IMR-90 (cell line): ENCODE results near the gene TBPL1. TPM values are rescaled to one million over a fixed set of nuclear protein-coding genes. Genes with fewer than 3 reads are reported as not detected.

ENCODE experiments used
- ATAC-seq: fragments of 200-7000 bp; cut with Tn5 transposase; 2 replicates; pipeline ENCODE4 v1.9.1; 2020; ENCODE audit warnings: low read depth, mild to moderate bottlenecking, moderate library complexity
- BruUV-seq: library from RNA; stranded (reverse); fragments of 400-500 nt; replicated peaks from 2 replicates; lab custom pipeline; 2021; lab: Mats Ljungman, UMichigan
- CTCF ChIA-PET: fragments of 300-600 bp; formaldehyde crosslinking; extraction: SDS; loops from one replicate; lab custom pipeline; 2021; ENCODE audit warnings: antibody characterized with exemption; lab: Yijun Ruan, JAX
- POLR2A ChIA-PET: fragments of 300-600 bp; sonication (Branson Sonifier 250); formaldehyde crosslinking; loops from one replicate; lab custom pipeline; 2022; ENCODE audit warnings: antibody characterized with exemption; ENCODE audit not compliant: unreplicated experiment; lab: Charles Lee
- DNase-seq: peaks from one replicate; pipeline ENCODE4 v3.0.0; 2013
- H2AFZ ChIP-seq: replicated peaks from 2 replicates; pipeline ENCODE3; 2013; ENCODE audit warnings: low read length, mild to moderate bottlenecking; ENCODE audit not compliant: poor library complexity
- H2AK5ac ChIP-seq: 2 replicates; pipeline ENCODE4 v1.6.1; 2013; ENCODE audit warnings: low read depth, low read length, inconsistent platforms
- H2AK9ac ChIP-seq: replicated peaks from 2 replicates; pipeline ENCODE3; 2013; ENCODE audit warnings: mild to moderate bottlenecking, low read depth, low read length, moderate library complexity; ENCODE audit not compliant: poor library complexity
- H2BK120ac ChIP-seq: 2 replicates; pipeline ENCODE4 v1.6.1; 2013; ENCODE audit warnings: low read depth, low read length, inconsistent platforms
- H2BK15ac ChIP-seq: 3 replicates; pipeline ENCODE4 v1.6.1; 2013; ENCODE audit warnings: low read depth, low read length, inconsistent platforms
- H2BK20ac ChIP-seq: 2 replicates; pipeline ENCODE4 v1.6.1; 2013; ENCODE audit warnings: low read depth, mild to moderate bottlenecking, inconsistent platforms, low read length, moderate library complexity
- H2BK5ac ChIP-seq: 2 replicates; pipeline ENCODE4 v1.6.1; 2013; ENCODE audit warnings: mild to moderate bottlenecking, low read depth, low read length, inconsistent platforms; ENCODE audit not compliant: poor library complexity, severe bottlenecking
- H3K14ac ChIP-seq: replicated peaks from 2 replicates; pipeline ENCODE4 v1.6.1; 2013; ENCODE audit warnings: low read depth, low read length, inconsistent platforms
- H3K18ac ChIP-seq: 2 replicates; pipeline ENCODE4 v1.6.1; 2013; ENCODE audit warnings: low read depth, low read length, control low read depth
- H3K23ac ChIP-seq: 2 replicates; pipeline ENCODE4 v1.6.1; 2013; ENCODE audit warnings: low read depth, low read length, inconsistent platforms
- H3K27ac ChIP-seq: 2 replicates; pipeline ENCODE4 v1.5.1; 2013; ENCODE audit warnings: mild to moderate bottlenecking, control low read depth, low read length; ENCODE audit not compliant: insufficient read depth
- H3K27me3 ChIP-seq: 2 replicates; pipeline ENCODE4 v1.6.1; 2013; ENCODE audit warnings: low read length; ENCODE audit not compliant: control insufficient read depth, insufficient read depth
- H3K36me3 ChIP-seq: 2 replicates; pipeline ENCODE4 v1.6.1; 2013; ENCODE audit warnings: low read length, mixed read lengths; ENCODE audit not compliant: control insufficient read depth, insufficient read depth
- H3K4ac ChIP-seq: 2 replicates; pipeline ENCODE4 v1.6.1; 2013; ENCODE audit warnings: low read depth, low read length, inconsistent platforms
- H3K4me1 ChIP-seq: 2 replicates; pipeline ENCODE4 v1.6.1; 2013; ENCODE audit warnings: low read length, mixed read lengths; ENCODE audit not compliant: control insufficient read depth, insufficient read depth
- H3K4me2 ChIP-seq: 2 replicates; pipeline ENCODE4 v1.6.1; 2013; ENCODE audit warnings: low read depth, mild to moderate bottlenecking, control low read depth, low read length, moderate library complexity
- H3K4me3 ChIP-seq: 2 replicates; pipeline ENCODE4 v1.5.1; 2013; ENCODE audit warnings: low read depth, mild to moderate bottlenecking, control low read depth, low read length, moderate library complexity; ENCODE audit not compliant: insufficient read depth
- H3K56ac ChIP-seq: 2 replicates; pipeline ENCODE4 v1.6.1; 2013; ENCODE audit warnings: low read length, inconsistent platforms; ENCODE audit not compliant: insufficient read depth; ENCODE audit errors: extremely low read depth
- H3K79me1 ChIP-seq, 2 experiments: 2 replicates each; pipeline ENCODE4 v1.6.1; 2013; ENCODE audit warnings: low read length in 2 of 2, inconsistent platforms in 1 of 2, low read depth in 1 of 2
- H3K9ac ChIP-seq: 2 replicates; pipeline ENCODE4 v1.6.1; 2013; ENCODE audit warnings: low read depth, low read length, control low read depth
- H3K9me1 ChIP-seq: 2 replicates; pipeline ENCODE4 v1.6.1; 2013; ENCODE audit warnings: low read length, inconsistent platforms; ENCODE audit not compliant: insufficient read depth
- H3K9me3 ChIP-seq: 2 replicates; pipeline ENCODE4 v1.6.1; 2013; ENCODE audit warnings: low read length; ENCODE audit not compliant: control insufficient read depth, insufficient read depth
- H4K20me1 ChIP-seq: 2 replicates; pipeline ENCODE4 v1.6.1; 2013; ENCODE audit warnings: low read length, inconsistent platforms; ENCODE audit not compliant: insufficient read depth
- H4K5ac ChIP-seq: 2 replicates; pipeline ENCODE4 v1.6.1; 2013; ENCODE audit warnings: mild to moderate bottlenecking, low read depth, low read length, control low read depth
- H4K8ac ChIP-seq, 2 experiments: 2 replicates each; pipeline ENCODE4 v1.6.1; 2013; ENCODE audit warnings: low read depth in 2 of 2, low read length in 2 of 2, control low read depth in 1 of 2, inconsistent platforms in 1 of 2
- H4K91ac ChIP-seq: 2 replicates; pipeline ENCODE4 v1.6.1; 2013; ENCODE audit warnings: low read depth, low read length, inconsistent platforms; ENCODE audit not compliant: insufficient read depth
- CHD1 ChIP-seq: IDR thresholded peaks from 2 replicates; pipeline ENCODE4 v1.6.1; 2012; ENCODE audit warnings: low read depth, low read length, improper control_type of control experiment
- FOS ChIP-seq: fragments of 150-350 bp; IDR thresholded peaks from 2 replicates; pipeline ENCODE4 v1.6.1; 2016; ENCODE audit warnings: low read depth, low read length
- MXI1 ChIP-seq: IDR thresholded peaks from 2 replicates; pipeline ENCODE4 v1.6.1; 2012; ENCODE audit warnings: low read depth, mild to moderate bottlenecking, low read length, moderate library complexity, borderline replicate concordance
- WGBS, 2 experiments: methylation state at CpG; one replicate each; pipeline versions ENCODE4 v1.1.5 to v1.1.7; 2013; ENCODE audit warnings: missing lambda C conversion rate in 2 of 2; ENCODE audit not compliant: insufficient read length in 1 of 2; ENCODE audit errors: extremely low coverage in 2 of 2; 5-methylcytosine and 5-hydroxymethylcytosine counted together
- dilution Hi-C: fragments of 300-500 bp; cut with HindIII; formaldehyde crosslinking; loops from one replicate; pipeline ENCODE4 v1.14.3; 2018; ENCODE audit warnings: low sequenced_read_pairs; ENCODE audit not compliant: unreplicated experiment
- in situ Hi-C: fragments of 300-500 bp; cut with MboI; formaldehyde crosslinking; loops from 3 replicates; pipeline ENCODE4 v1.14.3; 2019; ENCODE audit warnings: low sequenced_read_pairs, inconsistent platforms, mixed read lengths
- intact Hi-C: fragments of 100-400 bp; cut with micrococcal nuclease; formaldehyde crosslinking; loops from 2 replicates; pipeline ENCODE4 v1.10.0; 2022
- polyA plus RNA-seq, 3 experiments: library from polyadenylated mRNA; depleted of rRNA; stranded (reverse); fragments of >200 nt; gene quantifications; 2 replicates each; pipeline ENCODE4 v1.2.3, GENCODE V29; 2012; ENCODE audit warnings: low replicate concordance in 1 of 3
- total RNA-seq: library from RNA; depleted of rRNA; stranded (reverse); fragments of >200 nt; gene quantifications from 2 replicates; pipeline ENCODE4 v1.2.3, GENCODE V29; 2012

TBPL1 gene
- total and polyA plus RNA-seq, 2 of the 4 experiments (the other 2 are of a cell fraction): 25.6 to 32.5 TPM

GRCh38 chr6:133957227-133957626 is 4.2 kb downstream of the TBPL1 start:
- H3K14ac ChIP-seq: no peak overlapping the region
- no peak overlapping the region for H3K27ac ChIP-seq
- H3K56ac ChIP-seq: no peak overlapping the region
- peaks cover 31 to 79% of the 10 kb centered on the region in 2 experiments for H3K79me1 ChIP-seq
- no peak overlapping the region for H3K4me3 ChIP-seq
- ChIA-PET CTCF (no interaction called here), POLR2A (no interaction called here)
- peaks cover 6% of the 10 kb centered on the region for H3K4me1 ChIP-seq
- DNase-seq (no peak), ATAC-seq (no peak)
- no TSS peak for BruUV-seq
- no peak overlapping the region for H3K4me2 ChIP-seq
- dilution Hi-C loops (no loop called here), intact Hi-C loops (no loop called here), in situ Hi-C loops (no loop called here)
- 100% methylated on average over 2 of the region's 4 CpGs; no CpG with 5 or more reads in 1 of the 2 experiments for WGBS, 2 experiments
- H2BK20ac ChIP-seq: no peak overlapping the region
- no peaks in the 10 kb centered on the region for H3K9me3 ChIP-seq
- no peak overlapping the region for H2BK5ac ChIP-seq
- no peak for TF ChIP-seq FOS
- no peak for TF ChIP-seq MXI1
- no peak for TF ChIP-seq CHD1
- no peak overlapping the region for H3K4ac ChIP-seq
- H4K91ac ChIP-seq: no peak overlapping the region
- no peak overlapping the region for H2AK5ac ChIP-seq
- H4K5ac ChIP-seq: no peak overlapping the region
- no peaks in the 10 kb centered on the region for H3K27me3 ChIP-seq
- no peak overlapping the region for H3K18ac ChIP-seq
- H3K9me1 ChIP-seq: peaks cover 4% of the 10 kb centered on the region; the same call in 1 of the 2 replicates
- peaks cover 41% of the 10 kb centered on the region; the same call in 1 of the 2 replicates for H4K20me1 ChIP-seq
- H3K36me3 ChIP-seq: no peaks in the 10 kb centered on the region
- H2AFZ ChIP-seq: no peak overlapping the region
- H4K8ac ChIP-seq: no peak overlapping the region
- H2BK15ac ChIP-seq: no peak overlapping the region
- H3K9ac ChIP-seq: no peak overlapping the region
- no peak overlapping the region for H2AK9ac ChIP-seq
- no peak overlapping the region for H3K23ac ChIP-seq
- no peak overlapping the region for H2BK120ac ChIP-seq
